ENCODE data around the gene SLCO4A1.

SLCO4A1 gene

GRCh38 chr20:62642051-62642665 lies at the start of gene SLCO4A1:
TSS of gene SLCO4A1 (plus strand) at chr20:62642503. CDS start at chr20:62656455, 13,952 bp downstream.
- peak; percentile 67 for DNase-seq

GRCh38 chr20:62592506-62593177 lies 49.7 kb upstream of the SLCO4A1 start:
- DNase-seq, result no peak

- no peak for DNase-seq
Measured at GRCh38 chr20:62593616-62594015, 48.7 kb upstream of the SLCO4A1 start.

- no peak for DNase-seq
Measured at GRCh38 chr20:62595069-62595468, 47.2 kb upstream of the SLCO4A1 start.

GRCh38 chr20:62595491-62595890 lies 46.8 kb upstream of the SLCO4A1 start:
- no peak for DNase-seq

- DNase-seq, result no peak
Measured at GRCh38 chr20:62596486-62596885, 45.8 kb upstream of the SLCO4A1 start.

- no peak for DNase-seq
Measured at GRCh38 chr20:62596921-62597320, 45.4 kb upstream of the SLCO4A1 start.

- DNase-seq, result no peak
Measured at GRCh38 chr20:62597416-62598115, 44.7 kb upstream of the SLCO4A1 start.

- DNase-seq, result no peak
Measured at GRCh38 chr20:62598761-62599194, 43.5 kb upstream of the SLCO4A1 start.

- no peak for DNase-seq
Measured at GRCh38 chr20:62599216-62600110, 42.8 kb upstream of the SLCO4A1 start.

GRCh38 chr20:62601172-62601571 lies 41.1 kb upstream of the SLCO4A1 start:
- DNase-seq, result no peak

- no peak for DNase-seq
Measured at GRCh38 chr20:62601714-62602113, 40.6 kb upstream of the SLCO4A1 start.

GRCh38 chr20:62602550-62602949 lies 39.8 kb upstream of the SLCO4A1 start:
- no peak for DNase-seq

GRCh38 chr20:62603021-62603906 lies 39.0 kb upstream of the SLCO4A1 start:
- peak; percentile 85 for DNase-seq

GRCh38 chr20:62603907-62604785 lies 38.2 kb upstream of the SLCO4A1 start:
- no peak for DNase-seq

- no peak for DNase-seq
Measured at GRCh38 chr20:62604796-62605195, 37.5 kb upstream of the SLCO4A1 start.

GRCh38 chr20:62605236-62605943 lies 36.9 kb upstream of the SLCO4A1 start:
- DNase-seq, result no peak

GRCh38 chr20:62606016-62606415 lies 36.3 kb upstream of the SLCO4A1 start:
- no peak for DNase-seq

- DNase-seq, result peak; percentile 89
Measured at GRCh38 chr20:62606551-62607201, 35.6 kb upstream of the SLCO4A1 start.
